ACHN (cell line): ENCODE data around the gene ANKRD13C.
"Not testable (repeated sequence)": the region's sequence is repeated elsewhere in the genome, so short reads cannot be mapped to it uniquely, and the experiment has no call there.

ENCODE experiments used
- DNase-seq: peaks from one replicate; pipeline ENCODE4 v3.0.0-alpha.2; 2015
- in situ Hi-C: cut with HindIII; loops from 2 replicates; pipeline ENCODE4 v1.10.0; 2017; ENCODE audit warnings: low sequenced_read_pairs, low pct_ligation_motif_present, low pct_unique_long_range_greater_than_20kb

The ANKRD13C gene

DNA sequence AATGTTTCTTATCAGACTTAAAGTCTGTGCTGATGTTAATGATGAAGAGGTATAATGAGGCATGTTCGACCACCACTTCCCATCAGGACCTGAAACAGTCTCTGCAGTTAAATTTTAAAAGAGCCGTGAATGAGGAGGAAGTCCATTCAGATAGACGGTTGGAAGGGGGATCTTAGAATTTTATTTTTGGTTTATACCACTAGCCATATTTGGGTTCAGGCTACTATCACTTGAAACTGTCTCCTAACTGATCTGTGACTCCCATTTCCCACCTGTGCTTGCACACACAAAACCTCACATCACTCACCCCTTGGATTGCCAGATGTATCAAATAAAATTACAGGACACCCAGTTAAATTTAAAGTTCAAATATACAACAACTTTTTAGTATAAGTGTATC is 9.9 kb upstream of the ANKRD13C start:
- DNase-seq, result no peak
- in situ Hi-C loops, result no loop called here

DNA sequence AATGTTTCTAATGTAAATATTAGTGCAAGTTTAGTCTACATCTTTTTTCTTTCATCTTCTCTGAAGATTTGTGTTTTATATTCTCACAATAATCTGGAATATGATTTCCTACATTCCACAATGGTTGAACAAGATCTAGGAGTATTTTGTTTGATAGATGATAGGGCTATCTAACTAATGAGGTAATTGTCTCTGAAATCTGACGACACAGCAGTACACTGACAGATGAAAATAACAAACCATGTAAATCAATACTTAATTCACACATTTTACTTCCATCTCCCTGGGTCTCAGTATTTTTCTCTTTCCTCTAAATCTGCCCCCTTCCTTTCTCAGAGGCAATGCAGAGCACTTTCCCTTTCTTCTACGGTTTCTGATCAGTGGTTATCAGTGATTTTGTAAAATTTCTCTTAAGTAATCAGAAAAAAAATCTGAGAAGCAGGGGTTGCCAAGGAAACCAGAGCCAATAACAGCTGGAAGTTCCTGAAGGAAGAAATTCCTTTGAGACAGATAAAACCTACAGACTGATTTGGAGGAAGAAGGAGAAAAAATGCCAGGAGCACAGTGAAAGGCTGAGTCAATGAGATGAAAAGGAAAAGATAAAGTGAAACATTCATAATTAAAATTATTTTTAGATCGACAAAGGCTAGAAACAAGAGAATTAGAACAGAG is 7.3 kb upstream of the ANKRD13C start:
- in situ Hi-C loops, result no loop called here
- DNase-seq, result no peak

DNA sequence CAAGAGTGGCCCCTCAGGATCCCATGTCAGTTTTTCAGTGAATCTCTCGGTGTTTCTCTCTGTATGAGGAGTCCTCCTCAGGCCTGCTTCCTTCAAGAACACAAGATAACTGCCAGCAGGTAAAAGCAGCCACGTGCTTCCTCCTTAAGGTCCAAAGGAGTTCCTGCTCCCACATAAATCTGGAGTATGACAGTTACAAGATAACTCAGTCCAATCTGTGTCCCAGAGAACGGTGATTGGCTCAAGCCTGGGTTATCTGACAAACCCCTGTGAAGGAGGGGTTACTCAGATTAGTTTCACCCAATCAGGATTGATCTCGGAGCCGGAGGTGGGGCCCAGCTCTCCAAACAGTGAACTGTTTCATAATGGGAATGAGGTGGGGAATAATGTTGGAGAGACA is 5.8 kb upstream of the ANKRD13C start:
- in situ Hi-C loops, result no loop called here
- no peak for DNase-seq

DNA sequence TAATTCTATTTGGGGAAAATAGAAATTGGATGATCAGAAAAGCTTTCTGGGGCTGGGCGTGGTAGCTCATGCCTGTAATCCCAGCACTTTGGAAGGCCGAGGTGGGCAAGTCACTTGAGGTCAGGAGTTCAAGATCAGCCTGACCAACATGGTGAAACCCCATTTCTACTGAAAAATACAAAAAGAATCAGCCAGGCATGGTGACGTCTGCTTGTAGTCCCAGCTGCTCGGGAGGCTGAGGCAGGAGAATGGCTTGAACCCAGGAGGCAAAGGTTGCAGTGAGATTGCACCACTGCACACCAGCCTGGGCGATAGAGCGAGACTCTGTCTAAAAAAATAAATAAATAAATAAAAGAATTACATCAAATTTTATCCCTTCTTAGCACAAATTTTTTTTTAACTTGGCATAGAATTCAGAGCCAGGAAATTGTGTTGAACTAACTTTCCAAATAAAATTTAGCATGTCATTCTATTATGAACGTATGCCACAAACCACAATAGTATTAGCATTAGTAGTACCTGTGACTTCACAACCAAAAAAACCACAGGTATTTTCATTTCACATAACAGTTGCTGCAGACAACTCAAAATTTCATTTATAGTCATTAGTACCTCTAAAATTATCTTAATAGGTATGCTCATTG is 4.5 kb upstream of the ANKRD13C start:
- in situ Hi-C loops, result no loop called here
- DNase-seq, result no peak

- no peak for DNase-seq
- in situ Hi-C loops, result no loop called here
These were observed 1.4 kb upstream of the ANKRD13C start for GRCh38 chr1:70355920-70356319.

- in situ Hi-C loops, result no loop called here
These were observed 537 bp upstream of the ANKRD13C start for GRCh38 chr1:70355111-70355407.

GRCh38 chr1:70353601-70354331 is 756 bp downstream of the ANKRD13C start:
- in situ Hi-C loops, result no loop called here
- peak; percentile 89 for DNase-seq

More at GRCh38 chr1:70355111-70355407, 537 bp upstream of the ANKRD13C start:
- DNase-seq, result no peak

DNA sequence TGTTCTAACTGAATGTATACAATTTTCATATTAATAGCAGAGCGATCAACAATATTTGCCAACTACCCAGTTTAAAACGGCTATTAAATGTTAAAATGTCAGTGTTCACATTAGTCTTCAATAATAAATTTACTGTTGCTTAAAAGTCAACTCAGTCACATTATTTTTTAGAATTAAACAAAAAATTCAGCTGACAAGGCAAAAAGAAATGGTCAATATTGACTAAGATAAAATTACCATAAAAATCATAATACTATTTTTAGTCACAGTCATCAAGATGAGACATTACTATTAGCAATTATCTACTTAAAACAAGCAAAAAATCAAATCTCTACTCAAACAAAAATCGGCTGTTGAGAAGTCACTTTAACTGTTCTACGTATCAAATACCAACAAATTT is 1.5 kb downstream of the ANKRD13C start:
- DNase-seq, result no peak
- in situ Hi-C loops, result no loop called here

- DNase-seq, in situ Hi-C loops: not testable (repeated sequence)
These were observed 4.7 kb downstream of the ANKRD13C start for GRCh38 chr1:70349799-70350198.

DNA sequence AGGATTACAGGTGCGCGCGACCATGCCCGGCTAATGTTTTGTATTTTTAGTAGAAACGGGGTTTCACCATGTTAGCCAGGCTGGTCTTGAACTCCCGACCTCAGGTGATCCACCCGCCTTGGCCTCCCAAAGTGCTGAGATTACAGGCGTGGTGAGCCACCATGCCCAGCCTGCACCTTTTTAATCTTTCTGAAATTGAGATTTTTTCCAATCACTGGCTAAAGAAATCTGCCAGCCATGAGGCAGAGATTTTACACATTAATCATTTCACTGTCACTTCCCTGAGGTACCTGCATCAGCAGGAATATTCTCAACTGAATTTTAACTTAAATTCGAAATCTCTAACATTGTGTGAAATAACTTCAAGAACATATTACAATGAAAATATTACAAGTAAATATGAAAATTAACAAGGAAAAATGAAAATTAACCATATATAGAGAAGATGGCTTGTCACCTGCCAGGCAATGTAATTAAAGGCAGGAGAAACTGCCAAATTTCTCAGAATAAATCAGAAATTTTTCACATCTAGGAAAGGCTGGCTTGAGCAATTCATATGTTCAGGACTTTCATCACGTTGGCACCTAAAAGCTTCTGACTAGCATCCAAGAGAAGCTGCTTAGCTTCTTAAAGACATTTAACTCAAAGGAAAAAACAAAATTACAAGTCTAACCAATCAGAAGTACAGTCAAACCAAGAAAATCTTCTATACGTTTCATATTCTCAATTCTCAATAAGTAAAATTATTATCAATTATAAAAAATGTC is 5.9 kb downstream of the ANKRD13C start:
- in situ Hi-C loops, result no loop called here
- no peak for DNase-seq

- in situ Hi-C loops, DNase-seq: not testable (repeated sequence)
These were observed 14.9 kb downstream of the ANKRD13C start for GRCh38 chr1:70339644-70340043.

DNA sequence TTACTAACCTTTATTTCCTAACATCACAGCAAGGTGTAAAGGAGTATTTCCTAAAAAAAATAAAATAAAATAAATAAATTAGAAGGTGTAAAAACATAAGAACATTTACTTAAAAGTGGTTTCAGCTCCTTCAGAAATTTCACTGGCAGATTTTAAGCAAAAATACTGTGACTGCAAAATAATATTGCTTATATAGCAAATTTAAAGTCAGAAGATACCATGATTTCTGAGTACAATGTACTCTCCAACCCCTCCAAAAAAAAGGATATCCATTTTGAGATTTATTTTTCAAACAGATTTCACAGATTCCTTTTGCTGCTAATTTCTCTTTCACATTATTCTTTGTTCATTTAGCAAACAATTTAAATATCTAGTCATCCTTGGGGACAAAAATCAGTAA is 18.5 kb downstream of the ANKRD13C start:
- in situ Hi-C loops, result no loop called here
- DNase-seq, result no peak

DNA sequence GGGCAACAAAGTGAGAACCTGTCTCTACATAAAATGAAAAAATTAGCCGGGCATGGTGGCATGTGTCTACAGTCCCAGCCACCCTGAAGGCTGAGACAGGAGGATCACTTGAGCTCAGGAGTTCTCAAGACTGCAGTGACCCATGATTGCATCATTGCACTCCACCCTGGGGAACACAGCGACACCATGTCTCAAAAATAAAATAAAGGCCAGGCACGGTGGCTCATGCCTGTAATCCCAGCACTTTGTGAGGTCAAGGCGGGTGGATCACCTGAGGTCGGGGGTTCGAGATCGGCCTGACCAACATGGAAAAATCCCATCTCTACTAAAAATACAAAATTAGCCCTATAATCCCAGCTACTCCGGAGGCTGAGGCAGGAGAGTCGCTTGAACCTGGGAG is 20.1 kb downstream of the ANKRD13C start:
- no peak for DNase-seq
- in situ Hi-C loops, result no loop called here

DNA sequence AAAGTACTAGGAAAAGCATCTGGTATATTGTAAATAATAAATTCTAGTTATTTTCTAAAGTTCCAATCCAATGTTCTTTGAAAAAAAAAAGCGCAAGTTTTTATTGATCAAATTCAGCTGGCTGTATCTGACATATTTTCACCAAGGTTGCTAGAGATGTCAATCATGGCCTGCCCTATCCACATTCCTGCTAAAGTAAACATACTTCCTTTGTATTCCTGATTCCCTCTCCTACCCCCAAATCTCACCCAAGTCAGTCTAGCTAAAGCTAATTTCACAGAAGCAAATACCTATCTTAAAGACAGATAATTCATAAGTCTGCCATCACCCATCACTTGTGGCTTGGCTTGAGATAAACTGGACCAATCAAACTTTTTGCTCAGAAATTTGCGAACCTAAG is 21.3 kb downstream of the ANKRD13C start:
- in situ Hi-C loops, result no loop called here
- no peak for DNase-seq

GRCh38 chr1:70331962-70332361 is 22.6 kb downstream of the ANKRD13C start:
- no peak for DNase-seq
- in situ Hi-C loops, result no loop called here

DNA sequence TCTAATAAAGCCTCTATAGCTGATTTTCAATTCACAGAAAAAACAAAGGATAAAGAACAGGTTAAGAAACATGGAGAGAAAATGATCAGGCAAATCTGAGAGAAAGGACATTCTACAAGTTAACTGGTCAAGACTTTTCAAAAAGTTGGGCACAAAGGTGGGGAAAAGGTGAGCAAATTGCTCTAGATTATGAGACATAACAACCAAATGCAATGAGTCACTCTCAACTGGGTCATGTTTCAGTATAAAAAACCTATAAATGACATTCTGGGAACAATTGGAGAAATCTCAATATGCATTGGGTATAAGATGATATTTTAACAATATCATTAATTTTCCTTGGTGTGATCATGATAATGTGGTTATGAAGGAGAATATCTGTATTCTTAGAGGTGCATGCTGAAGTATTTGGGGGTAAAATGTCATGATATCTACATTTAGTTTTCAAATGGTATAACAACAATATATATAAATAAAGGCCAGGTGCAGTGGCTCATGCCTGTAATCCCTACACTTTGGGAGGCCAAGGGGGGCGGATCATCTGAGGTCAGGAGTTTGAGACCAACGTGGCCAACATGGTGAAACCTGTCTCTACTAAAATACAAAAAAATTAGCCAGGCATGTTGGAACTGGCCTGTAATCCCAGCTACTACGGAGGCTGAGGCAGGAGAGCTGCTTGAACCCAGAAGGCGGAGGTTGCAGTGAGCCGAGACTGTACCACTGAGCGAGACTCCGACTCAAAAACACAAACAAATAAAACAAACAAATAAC is 27.0 kb downstream of the ANKRD13C start:
- in situ Hi-C loops, result no loop called here
- DNase-seq, result no peak

GRCh38 chr1:70324683-70325082 is 29.8 kb downstream of the ANKRD13C start:
- in situ Hi-C loops, result no loop called here
- DNase-seq, result no peak

- in situ Hi-C loops, result no loop called here
- peak; percentile 70 for DNase-seq
These were observed 34.8 kb downstream of the ANKRD13C start for GRCh38 chr1:70319750-70320149.

DNA sequence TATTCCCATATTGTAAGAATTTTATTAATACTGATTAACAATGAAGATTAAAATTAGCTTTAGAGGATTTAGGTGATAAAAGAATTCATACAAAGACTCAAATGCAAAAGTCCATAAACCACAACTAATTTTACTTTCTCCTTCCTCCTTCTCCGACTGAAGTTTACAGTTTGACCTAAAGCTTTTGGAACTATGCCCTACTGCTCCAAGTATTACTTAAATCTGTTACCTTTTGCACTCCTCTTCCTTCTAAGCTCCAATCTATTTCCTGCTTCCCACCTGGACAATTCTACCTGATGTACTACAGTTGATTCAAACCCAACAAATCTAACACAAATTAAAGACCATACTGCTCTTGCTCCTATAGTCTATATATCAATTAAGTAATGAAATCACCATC is 36.3 kb downstream of the ANKRD13C start:
- in situ Hi-C loops, result no loop called here
- no peak for DNase-seq
